ENCODE results near the gene THAP10.
A peak's percentile ranks its signal among the peaks of the same experiment; 100 is the strongest.

Gene THAP10

DNA sequence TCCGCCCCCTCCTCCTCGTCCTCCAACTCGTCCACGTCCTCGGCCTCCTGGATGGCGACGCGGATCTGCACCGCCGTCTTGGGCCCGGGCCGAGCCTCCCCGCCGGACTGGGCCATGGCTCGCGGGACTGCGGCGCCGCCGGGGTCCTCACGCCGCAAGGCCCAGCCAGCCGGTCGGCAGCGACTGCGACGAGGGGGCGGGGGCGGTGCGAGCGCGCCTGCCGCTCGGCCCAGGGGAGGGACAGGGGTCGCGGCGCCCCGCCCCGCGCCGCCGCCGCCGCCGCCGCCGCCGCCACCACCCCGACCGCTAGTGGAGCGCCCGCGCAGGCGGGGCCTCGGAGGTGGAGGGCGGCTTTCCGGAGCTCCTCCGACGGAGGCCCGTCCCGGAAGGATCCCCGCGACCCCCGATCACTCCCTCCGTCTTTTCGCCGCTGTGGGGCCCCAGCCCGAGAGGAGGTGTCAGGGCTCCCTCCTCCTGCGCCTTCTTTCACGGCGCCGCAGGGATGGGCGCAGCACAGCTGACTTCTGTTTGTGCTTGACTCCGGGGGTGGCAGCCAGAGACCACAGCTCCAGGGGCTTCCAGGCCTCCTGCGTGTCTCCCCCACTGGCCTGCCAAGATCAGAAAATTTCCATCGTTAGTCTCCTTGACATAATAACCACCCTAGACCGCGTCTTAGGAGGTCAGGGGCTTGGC is 38.1 kb downstream of the THAP10 start, which contains the start of gene LARP6:
LARP6 (minus strand) TSS at position 185 of the 693 bp plus-strand sequence; CDS start at position 116, 69 bp downstream.
- DNase-seq (ENCODE audit: low read depth) = peak; percentile 2

- DNase-seq (ENCODE audit: low read depth) = no peak
Observed at GRCh38 chr15:70853318-70853972, 38.8 kb downstream of the THAP10 start.

GRCh38 chr15:70852501-70853317 is 39.5 kb downstream of the THAP10 start:
- DNase-seq (ENCODE audit: low read depth) = no peak

GRCh38 chr15:70851889-70852288 is 40.3 kb downstream of the THAP10 start:
- no peak for DNase-seq (ENCODE audit: low read depth)

DNA sequence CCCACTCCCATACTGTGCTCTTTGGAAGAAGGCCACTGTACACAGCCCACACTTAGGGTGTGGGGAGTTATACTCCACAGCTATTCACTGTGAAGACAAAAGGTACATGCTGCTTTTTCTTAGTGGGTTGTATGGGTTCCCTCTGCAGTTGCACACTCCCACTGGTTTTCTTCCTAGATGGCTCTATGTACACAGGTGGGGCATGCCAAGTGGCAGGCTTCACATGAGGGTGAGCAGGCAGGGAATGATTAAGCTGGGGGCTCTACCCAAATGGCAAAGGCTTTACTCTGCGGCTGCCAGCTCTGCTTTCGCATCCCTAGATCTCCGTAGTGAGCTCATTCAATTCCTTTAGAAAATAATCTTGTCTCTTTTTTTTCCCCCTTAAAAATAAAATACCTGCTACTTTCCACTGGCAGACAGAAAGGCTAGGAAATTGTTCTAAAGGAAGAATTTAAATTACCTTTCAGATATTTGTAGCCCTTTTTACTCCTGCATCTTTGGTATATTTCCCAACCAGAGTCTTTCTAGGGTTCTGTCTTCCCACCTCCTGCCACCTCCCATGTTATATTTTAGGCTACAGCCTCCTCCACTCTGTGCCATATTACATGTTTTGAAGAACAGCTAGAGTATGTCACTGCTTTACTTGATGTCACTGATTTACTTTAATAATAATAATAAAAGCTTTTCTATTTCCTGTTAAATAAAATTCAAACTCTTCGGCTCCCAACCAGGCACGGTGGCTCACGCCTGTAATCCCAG is 46.5 kb downstream of the THAP10 start:
- DNase-seq (ENCODE audit: low read depth) = no peak

DNA sequence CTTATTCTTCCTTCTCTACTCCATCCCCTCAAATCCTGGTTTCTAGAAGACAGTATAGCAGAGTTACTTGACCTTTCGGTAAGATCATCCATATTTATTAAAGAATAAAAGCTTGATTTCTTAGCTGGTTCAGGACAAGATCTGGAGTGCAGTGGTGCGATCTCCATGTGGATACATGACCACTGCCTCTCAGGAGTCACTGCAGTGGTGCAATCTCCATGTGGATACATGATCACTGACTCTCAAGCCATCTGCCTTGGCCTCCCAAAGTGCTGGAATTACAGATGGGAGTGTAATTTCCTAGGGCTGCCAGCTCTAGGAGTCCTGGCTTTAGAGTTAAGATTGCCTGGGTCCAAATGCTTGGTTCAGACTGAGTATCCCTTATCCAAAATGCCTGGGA is 54.8 kb downstream of the THAP10 start:
- DNase-seq (ENCODE audit: low read depth) = no peak

DNA sequence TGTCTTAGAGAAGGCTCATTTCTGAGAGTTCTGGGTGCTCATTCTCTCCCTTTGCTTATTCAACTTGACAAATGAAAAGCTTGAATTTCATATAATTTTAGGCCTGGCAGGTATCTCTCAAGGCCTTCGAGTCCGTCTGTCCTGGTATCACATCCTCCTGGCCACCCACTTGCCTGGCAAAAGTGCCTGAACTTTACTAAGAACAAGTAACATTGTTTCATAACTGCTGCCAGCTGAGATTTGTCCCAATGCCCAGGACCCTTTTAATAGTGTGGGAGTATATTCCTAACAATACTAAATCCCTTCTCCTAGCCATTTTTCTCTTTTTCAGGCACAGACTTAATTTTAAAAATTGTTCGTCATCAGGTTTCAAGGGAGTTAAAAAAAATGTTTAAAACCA is 56.4 kb downstream of the THAP10 start:
- no peak for DNase-seq (ENCODE audit: low read depth)

DNA sequence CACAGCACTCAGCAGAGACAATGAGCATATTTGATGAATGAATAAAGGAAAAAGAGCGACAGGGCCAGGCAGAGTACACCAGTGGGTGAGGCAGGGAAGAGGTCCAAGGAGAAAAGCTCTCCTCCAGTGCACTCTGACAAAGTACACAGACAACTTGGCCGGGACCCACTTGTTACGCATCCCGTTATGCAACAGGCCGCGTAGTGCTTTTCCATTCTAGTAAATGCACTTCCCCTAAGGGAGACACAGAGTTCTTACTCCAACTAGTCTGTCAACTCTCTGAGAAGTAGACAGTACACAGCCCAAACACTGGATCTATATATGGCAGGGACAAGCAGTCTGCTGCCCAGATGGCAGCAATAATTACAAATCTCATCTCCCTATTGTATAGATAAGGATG is 56.8 kb downstream of the THAP10 start:
- no peak for DNase-seq (ENCODE audit: low read depth)

DNA sequence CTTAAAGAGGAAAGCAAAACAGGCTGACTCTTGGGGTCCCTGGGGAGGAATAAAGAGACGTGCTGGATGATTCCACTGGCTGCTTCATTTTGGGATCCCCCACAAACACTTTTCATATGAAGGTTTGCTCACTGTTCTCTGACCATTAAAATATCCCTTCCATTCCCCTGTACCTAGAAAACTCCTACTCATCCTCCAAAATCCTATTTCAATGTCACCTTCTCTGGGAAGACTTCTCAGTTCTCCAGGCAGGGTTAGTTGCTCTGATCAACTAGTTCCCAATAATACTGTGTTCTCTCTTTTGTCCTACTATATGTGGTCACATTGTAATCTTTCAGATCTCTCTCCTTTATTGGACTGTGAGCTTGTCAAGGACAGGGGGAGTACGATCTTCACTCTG is 57.2 kb downstream of the THAP10 start:
- no peak for DNase-seq (ENCODE audit: low read depth)

DNA sequence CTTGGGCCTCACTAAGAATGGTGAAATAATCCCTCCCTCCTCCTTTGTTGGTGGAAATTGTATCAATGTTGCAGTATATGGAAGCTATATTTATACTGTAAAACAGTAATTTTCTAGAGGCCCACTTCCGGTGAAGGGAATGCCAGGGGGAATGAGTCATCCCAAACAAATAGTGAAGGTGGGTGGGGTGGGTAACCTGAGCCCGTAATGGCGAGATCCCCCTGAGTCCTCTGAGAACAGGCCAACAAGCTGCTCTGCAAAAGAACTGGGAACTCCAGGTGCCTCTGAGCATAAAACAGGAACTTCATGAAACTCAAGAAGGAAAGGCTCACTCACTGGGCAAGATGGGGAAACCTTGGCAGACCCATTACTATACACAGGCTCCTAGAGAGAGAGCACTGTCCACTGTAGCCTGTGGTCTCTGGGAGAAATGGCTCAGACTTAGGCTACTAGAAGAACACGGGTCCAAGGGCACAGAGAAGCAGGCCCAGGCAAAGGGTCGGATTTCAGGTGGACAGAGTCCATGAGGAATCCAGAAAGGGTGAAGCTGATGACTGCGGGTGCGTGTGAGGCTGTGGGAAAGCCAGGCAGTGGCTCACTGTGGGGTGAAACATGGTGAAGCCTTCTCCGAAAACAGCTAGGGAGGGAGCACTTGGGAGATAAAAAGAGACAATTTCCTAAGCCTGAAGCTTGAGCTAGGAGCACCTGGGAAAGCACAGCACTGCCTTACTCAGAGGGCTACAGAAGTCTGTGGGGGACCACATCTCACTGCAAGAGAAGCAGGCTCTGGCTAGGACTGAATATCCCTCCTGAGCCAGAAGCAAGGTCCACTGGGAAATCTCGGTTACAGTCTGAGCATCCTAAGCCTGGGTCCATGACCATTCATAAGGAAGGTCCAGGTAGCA is 58.1 kb downstream of the THAP10 start:
- no peak for DNase-seq (ENCODE audit: low read depth)

DNA sequence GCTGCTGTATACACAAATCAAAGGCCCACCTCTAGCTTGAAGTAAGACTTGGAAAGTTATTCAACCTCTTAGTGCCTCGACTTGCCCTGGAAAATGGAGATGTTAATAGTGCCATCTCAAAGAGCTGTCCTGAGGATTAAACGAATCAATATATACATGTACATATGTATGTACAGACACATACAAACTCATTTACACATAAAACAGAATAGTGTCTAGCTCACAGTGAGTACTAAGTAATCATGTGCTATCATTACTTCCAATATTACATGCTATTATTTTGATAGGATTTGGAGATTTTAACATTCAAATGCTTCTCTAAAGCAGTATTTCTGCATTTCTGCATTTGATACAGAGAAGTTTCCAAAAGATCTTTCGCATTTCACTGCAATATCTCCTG is 58.8 kb downstream of the THAP10 start:
- DNase-seq (ENCODE audit: low read depth) = no peak

DNA sequence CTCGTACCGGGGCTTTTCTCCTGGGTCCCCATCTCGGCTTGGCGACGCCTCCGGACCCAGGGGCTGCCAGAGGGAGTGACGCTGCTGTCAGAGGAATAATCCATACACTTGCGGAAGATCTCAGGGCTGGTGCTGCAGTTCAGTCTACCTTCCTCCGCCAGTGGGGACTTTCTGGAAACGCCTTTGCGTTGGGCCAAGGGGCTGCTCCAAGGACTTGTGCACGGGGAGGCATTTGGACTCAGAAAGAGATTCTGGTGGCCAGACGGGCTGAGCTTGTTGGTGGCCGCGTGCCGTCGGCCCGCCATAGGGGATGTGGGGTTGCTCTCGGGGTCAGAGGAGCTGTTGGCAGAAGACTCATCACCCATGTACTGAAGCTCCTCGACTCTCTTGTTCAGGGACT is 60.1 kb downstream of the THAP10 start:
- DNase-seq (ENCODE audit: low read depth) = no peak
